HG03565 (cell line): ENCODE results near the gene KANSL1L.

Source experiments
- ATAC-seq: cut with Tn5 transposase; IDR thresholded peaks from one replicate; pipeline ENCODE4 v1.9.1; 2021; ENCODE audit warnings: mild to moderate bottlenecking, moderate library complexity; ENCODE audit not compliant: unreplicated experiment

Gene KANSL1L

GRCh38 chr2:210092791-210093190, 78.4 kb downstream of the KANSL1L start:
- ATAC-seq, result no peak

GRCh38 chr2:210086930-210087329, 84.3 kb downstream of the KANSL1L start:
- ATAC-seq, result no peak

DNA sequence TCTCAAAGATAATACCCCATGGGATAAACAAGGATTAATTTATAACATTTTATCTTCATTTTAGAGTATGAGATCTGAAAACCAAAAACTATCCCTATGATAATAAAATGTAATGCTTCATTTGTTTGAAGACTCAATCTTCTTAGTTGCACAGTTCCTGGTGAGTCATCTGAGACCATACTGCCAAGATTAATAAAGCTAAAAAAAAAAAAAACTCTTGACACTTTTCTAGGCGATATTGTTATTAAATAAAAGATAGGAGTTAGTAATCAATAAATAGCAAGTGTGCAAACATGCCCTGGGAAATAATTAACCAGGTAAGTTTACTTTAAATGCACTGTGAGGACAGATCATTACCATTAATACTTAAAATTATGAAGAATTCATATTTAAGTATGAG, 84.9 kb downstream of the KANSL1L start:
- ATAC-seq, result no peak

GRCh38 chr2:210072922-210073509, 98.2 kb downstream of the KANSL1L start:
- peak; percentile 78 for ATAC-seq

DNA sequence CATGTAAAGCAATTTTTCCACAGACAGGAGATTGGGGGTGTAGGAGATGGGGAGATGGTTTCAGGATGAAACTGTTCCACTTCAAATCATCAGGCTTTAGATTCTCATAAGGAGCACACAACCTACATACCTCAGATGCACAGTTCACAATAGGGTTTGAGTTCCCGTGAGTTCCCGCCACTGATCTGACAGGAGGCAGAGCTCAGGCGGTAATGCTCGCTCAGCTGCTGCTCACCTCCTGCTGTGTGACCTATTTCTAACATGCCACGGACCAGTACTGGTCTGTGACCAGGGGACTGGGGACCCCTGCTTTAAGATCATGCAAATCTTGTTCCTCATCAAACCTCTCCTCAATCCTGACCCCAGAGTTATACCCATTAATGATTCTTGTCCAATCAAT, 98.7 kb downstream of the KANSL1L start:
- no peak for ATAC-seq

DNA sequence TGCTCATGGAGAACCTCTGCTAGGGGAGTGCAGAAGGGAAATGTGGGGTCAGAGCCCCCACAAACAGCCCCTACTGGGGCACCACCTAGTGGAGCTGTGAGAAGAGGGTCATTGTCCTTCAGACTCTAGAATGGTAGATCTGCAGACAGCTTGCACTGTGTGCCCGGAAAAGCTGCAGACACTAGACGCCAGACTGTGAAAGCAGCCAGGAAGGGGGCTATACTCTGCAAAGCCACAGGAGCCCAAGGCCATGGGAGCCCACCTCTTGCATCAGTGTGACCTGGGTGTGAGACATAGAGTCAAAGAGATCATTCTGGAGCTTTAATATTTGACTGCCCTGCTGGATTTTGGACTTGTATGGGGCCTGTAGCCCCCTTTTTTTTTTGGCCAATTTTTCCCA, 107.9 kb downstream of the KANSL1L start:
- no peak for ATAC-seq

DNA sequence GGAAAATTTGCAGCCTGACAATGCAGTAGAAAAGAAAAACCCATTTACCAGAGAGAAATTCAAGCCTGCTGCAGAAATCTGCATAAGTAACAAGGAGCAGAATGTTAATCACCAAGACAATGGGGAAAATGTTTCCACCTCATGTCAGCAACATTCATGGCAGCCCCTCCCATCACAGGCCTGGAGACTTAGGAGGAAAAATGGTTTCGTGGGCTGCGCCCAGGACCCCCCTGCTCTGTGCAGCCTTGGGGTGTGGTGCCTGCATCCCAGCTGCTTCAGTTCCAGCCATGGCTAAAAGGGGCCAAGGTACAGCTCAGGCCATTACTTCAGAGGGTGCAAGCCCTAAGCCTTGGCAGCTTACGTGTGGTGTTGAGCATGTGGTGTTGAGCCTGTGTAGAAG, 115.4 kb downstream of the KANSL1L start:
- ATAC-seq, result no peak

GRCh38 chr2:210054696-210055095, 116.5 kb downstream of the KANSL1L start:
- ATAC-seq, result no peak

DNA sequence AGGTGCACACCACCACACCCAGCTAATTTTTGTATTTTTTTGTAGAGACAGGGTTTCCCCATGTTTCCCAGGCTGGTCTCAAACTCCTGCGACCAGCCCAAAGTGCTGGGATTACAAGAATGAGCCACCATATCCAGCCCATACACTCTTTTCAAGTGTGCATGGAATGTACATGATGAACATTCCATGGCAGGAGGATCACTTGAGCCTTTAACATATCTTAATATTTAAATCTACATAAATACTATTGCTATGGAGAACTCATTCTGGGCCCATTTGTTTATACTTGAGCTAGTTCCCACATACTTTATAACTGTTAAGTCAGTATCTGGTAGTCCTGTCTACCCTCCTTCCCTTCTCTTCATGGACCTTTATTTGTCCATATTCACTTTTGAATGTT, 120.3 kb downstream of the KANSL1L start:
- no peak for ATAC-seq

DNA sequence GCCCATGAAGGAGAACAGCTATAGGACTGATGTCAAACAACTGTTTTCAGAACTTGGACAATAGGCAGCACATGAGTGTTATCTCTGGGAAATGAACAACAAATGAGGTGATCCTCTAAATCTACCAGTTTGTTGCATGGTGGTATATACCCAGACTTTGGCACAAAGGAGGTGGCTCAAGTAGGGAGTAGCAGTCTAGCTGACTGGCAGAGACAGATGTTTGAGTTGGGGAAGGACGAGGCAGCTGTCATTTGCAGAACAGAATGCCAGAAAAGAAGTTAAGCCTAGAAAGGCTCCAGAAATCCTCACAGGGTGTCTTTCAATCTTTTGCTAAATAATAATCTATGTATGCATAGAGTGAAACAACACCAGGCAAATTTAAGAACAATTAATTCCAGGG, 121.4 kb downstream of the KANSL1L start:
- ATAC-seq, result no peak

DNA sequence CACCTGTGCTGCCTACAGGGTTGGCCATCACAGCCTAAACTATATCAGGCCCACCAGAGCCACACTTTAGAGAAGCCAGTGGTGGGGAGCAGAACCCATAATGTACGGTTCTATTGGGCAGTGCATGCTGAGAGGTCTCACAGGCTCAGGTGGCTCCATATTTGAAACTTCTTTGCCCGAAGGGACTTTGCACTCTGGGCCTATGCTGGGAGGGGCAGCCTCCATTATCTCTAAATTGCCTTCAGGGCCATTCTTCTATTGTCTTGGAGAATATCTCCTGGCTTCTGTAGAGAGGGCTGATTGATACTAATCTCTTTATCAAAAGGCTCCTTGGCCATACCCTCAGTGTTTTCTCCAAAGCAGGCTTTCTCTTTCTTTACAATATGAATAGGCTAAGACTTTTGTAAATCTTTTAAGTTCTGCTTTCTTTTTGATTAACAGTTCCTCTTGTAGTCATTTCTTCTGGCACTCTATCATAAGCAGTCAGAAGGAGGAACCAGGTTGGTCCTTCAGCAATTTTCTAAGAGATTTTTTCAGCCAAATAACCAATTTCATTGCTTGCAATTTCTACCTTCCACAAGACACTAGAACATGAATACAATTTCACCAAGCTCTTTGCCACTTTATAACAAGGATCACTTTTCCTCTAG, 124.2 kb downstream of the KANSL1L start:
- ATAC-seq, result no peak

GRCh38 chr2:210038078-210038477, 133.1 kb downstream of the KANSL1L start:
- ATAC-seq, result no peak

- no peak for ATAC-seq
Measured at GRCh38 chr2:210035679-210036078, 135.5 kb downstream of the KANSL1L start.

- ATAC-seq, result no peak
Measured at GRCh38 chr2:210034087-210034683, 137.0 kb downstream of the KANSL1L start.

- no peak for ATAC-seq
Measured at GRCh38 chr2:210028178-210028577, 143.0 kb downstream of the KANSL1L start.

- ATAC-seq, result no peak
Measured at GRCh38 chr2:210027608-210028007, 143.6 kb downstream of the KANSL1L start.

GRCh38 chr2:210022824-210023223, 148.4 kb downstream of the KANSL1L start:
- no peak for ATAC-seq

- no peak for ATAC-seq
Measured at GRCh38 chr2:210020138-210020537, 151.1 kb downstream of the KANSL1L start.

DNA sequence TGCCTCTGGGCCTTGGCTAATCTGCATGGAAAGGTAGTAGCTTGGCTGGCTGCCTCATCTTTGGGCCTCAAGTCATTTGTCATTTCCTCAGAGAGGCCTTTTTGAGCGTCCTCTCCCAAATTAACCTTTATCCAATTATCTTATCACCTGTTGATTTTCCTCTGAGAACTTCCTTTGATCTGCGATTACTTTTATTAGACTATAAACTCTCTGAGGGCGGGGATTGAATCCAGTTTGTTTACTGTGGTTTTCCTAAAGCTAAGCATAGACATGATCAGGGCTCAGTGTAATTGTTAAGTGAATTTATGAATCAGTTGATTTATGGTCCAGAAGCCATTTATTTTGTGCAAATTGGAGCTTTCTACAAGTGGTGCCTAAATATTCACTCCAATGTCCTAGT, 161.3 kb downstream of the KANSL1L start:
- ATAC-seq, result no peak

- peak; percentile 44 for ATAC-seq
Measured at GRCh38 chr2:210009126-210009525, 162.1 kb downstream of the KANSL1L start.

- peak; percentile 26 for ATAC-seq
Measured at GRCh38 chr2:210007895-210008294, 163.3 kb downstream of the KANSL1L start.

DNA sequence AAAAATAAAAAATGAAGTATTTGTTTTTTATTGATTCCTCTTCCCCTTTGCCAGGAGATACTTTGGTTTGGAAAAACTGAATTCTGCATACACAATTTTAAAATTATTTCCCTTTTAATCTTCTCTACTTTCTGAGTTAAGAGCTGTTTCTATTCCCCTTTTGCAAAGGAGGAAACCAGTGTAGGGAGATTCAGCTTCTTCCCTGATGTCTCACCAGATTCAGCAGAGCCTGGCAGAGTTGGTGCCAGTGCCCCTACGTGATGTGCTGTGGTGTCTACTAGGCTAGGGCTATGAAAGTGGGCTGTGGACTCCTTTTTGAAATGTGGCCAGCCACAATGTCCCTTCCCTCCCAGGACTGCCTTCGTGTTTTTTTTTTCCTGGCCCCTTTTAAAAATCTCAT, 166.3 kb downstream of the KANSL1L start:
- ATAC-seq, result no peak

DNA sequence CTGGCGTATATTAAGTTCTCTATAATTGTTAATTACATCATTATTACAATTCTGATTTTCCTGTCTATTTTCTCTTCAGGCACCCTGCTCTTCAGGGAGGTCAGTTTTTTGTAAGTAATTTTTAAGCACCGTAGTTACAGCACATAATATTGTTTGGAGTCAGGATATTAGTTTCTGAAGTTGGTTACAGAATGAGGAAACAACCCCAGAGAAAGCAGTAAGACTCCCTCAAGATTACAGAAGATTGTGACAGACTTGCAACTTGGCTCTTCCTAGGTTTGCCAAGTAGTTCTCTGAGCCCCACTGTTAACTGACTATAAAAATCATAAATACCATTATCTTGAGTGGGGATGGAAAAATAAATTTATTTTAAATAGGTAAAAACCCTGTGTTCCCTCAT, 167.8 kb downstream of the KANSL1L start:
- no peak for ATAC-seq
